HepG2 (cell line): ENCODE results near the gene NCF4. TPM values are rescaled to one million over a fixed set of nuclear protein-coding genes. Genes with fewer than 3 reads are reported as not detected.

Experiments
- ATAC-seq: fragments of 200-7000 bp; cut with Tn5 transposase; 3 replicates; pipeline ENCODE4 v1.9.1; 2020; ENCODE audit warnings: mild to moderate bottlenecking, moderate library complexity
- BruUV-seq: library from RNA; stranded (reverse); fragments of 400-500 nt; replicated peaks from 2 replicates; lab custom pipeline; 2021; lab: Mats Ljungman, UMichigan
- CTCF ChIA-PET: fragments of 300-600 bp; formaldehyde crosslinking; extraction: SDS; loops from one replicate; lab custom pipeline; 2021; ENCODE audit warnings: low total read pairs, inconsistent platforms, low intra/inter-chr PET ratio; lab: Yijun Ruan, JAX
- POLR2A ChIA-PET: fragments of 350-600 bp; sonication (Branson Sonifier 250); formaldehyde crosslinking; loops from one replicate; lab custom pipeline; 2020; ENCODE audit warnings: antibody characterized with exemption, inconsistent platforms; lab: Yijun Ruan, JAX
- DNase-seq: peaks from one replicate; pipeline ENCODE4 v3.0.0-alpha.2; 2015; ENCODE audit warnings: low spot score
- FAIRE-seq: peaks from 3 replicates; lab custom pipeline; 2011; peaks lifted over from hg19 to GRCh38; lab: Jason Lieb, UNC
- H2AFZ ChIP-seq: one replicate; pipeline ENCODE4 v1.6.1; 2011; ENCODE audit warnings: low read length, inconsistent platforms
- H3K27ac ChIP-seq: fragments of 300-600 bp; 3 replicates; pipeline ENCODE4 v1.8.0; 2011; ENCODE audit warnings: mixed run types, mild to moderate bottlenecking, mixed read lengths, low read length, inconsistent platforms; ENCODE audit not compliant: insufficient read depth; ENCODE audit errors: extremely low read length
- H3K27me3 ChIP-seq, 2 experiments: fragments of 200-600 bp in 1 of 2; 2 replicates in 1 of 2; 3 replicates in 1 of 2; pipeline versions ENCODE4 v1.6.0 to v1.8.0; 2011; ENCODE audit warnings: low read length in 2 of 2, mild to moderate bottlenecking in 2 of 2, moderate library complexity in 2 of 2, inconsistent platforms in 1 of 2; ENCODE audit not compliant: insufficient read depth in 2 of 2, control insufficient read depth in 1 of 2
- H3K36me3 ChIP-seq, 2 experiments: fragments of 200-600 bp in 1 of 2; replicated peaks in 1 of 2; 2 replicates in 1 of 2; 3 replicates in 1 of 2; pipeline versions ENCODE4 v1.5.1 to v1.8.0; 2011; ENCODE audit warnings: low read length in 2 of 2, inconsistent platforms in 1 of 2; ENCODE audit not compliant: insufficient read depth in 2 of 2, control insufficient read depth in 1 of 2
- H3K4me1 ChIP-seq: 2 replicates; pipeline ENCODE4 v1.5.1; 2012; ENCODE audit warnings: low read length, inconsistent platforms; ENCODE audit not compliant: insufficient read depth
- H3K4me2 ChIP-seq: 2 replicates; pipeline ENCODE4 v1.6.0; 2011; ENCODE audit warnings: low read depth, low read length, inconsistent platforms
- H3K4me3 ChIP-seq, 3 experiments: fragments of 200-600 bp in 1 of 3; sonication (generic), shearing (Covaris generic) in 1 of 3; replicated peaks in 1 of 3; 2 replicates each; pipeline ENCODE4 v1.5.1; 2011 to 2016; ENCODE audit warnings: low read length in 3 of 3, inconsistent platforms in 2 of 3, low read depth in 2 of 3, mild to moderate bottlenecking in 2 of 3, control low read depth in 1 of 3, mixed read lengths in 1 of 3; ENCODE audit not compliant: insufficient read depth in 1 of 3
- H3K79me2 ChIP-seq: one replicate; pipeline ENCODE4 v1.6.1; 2011; ENCODE audit warnings: low read length, inconsistent platforms; ENCODE audit not compliant: insufficient read depth
- H3K9ac ChIP-seq: 2 replicates; pipeline ENCODE4 v1.6.0; 2011; ENCODE audit warnings: mild to moderate bottlenecking, low read depth, low read length, inconsistent platforms; ENCODE audit not compliant: insufficient read depth
- H3K9me3 ChIP-seq: 2 replicates; pipeline ENCODE4 v1.5.1; 2012; ENCODE audit warnings: mild to moderate bottlenecking, low read length
- H4K20me1 ChIP-seq: 2 replicates; pipeline ENCODE4 v1.6.0; 2011; ENCODE audit warnings: inconsistent platforms, mild to moderate bottlenecking, low read length, moderate library complexity; ENCODE audit not compliant: insufficient read depth
- FLYWCH1 ChIP-seq: sonication (generic); formaldehyde crosslinking; IDR thresholded peaks from 2 replicates; pipeline ENCODE4 v1.8.1; 2023; ENCODE audit warnings: mild to moderate bottlenecking, missing genetic modification reagents
- NRL ChIP-seq: sonication (generic); formaldehyde crosslinking; IDR thresholded peaks from 2 replicates; pipeline ENCODE4 v1.5.0; 2020; ENCODE audit warnings: missing genetic modification reagents, mild to moderate bottlenecking, moderate library complexity, borderline replicate concordance
- SNAI1 ChIP-seq: sonication (generic); formaldehyde crosslinking; IDR thresholded peaks from 2 replicates; pipeline ENCODE4 v1.5.0; 2020; ENCODE audit warnings: mild to moderate bottlenecking, missing genetic modification reagents, borderline replicate concordance
- ZFP36L2 ChIP-seq: sonication (generic); formaldehyde crosslinking; IDR thresholded peaks from 2 replicates; pipeline ENCODE4 v1.4.0; 2020; ENCODE audit warnings: missing genetic modification reagents
- ZNF225 ChIP-seq: sonication (generic); formaldehyde crosslinking; IDR thresholded peaks from 2 replicates; pipeline ENCODE4 v1.4.0; 2020; ENCODE audit warnings: mild to moderate bottlenecking, missing genetic modification reagents
- ZNF556 ChIP-seq: sonication (generic); formaldehyde crosslinking; IDR thresholded peaks from 2 replicates; pipeline ENCODE4 v1.4.0; 2020; ENCODE audit warnings: mild to moderate bottlenecking, missing genetic modification reagents, borderline replicate concordance
- ZNF567 ChIP-seq: sonication (generic); formaldehyde crosslinking; IDR thresholded peaks from 2 replicates; pipeline ENCODE4 v1.8.1; 2023; ENCODE audit warnings: mild to moderate bottlenecking, missing genetic modification reagents, borderline replicate concordance
- ZNF577 ChIP-seq: sonication (generic); formaldehyde crosslinking; IDR thresholded peaks from 2 replicates; pipeline ENCODE4 v1.4.0; 2020; ENCODE audit warnings: mild to moderate bottlenecking, low read depth, missing genetic modification reagents, borderline replicate concordance
- ZNF589 ChIP-seq: sonication (generic); formaldehyde crosslinking; conservative IDR thresholded peaks from 2 replicates; pipeline ENCODE4 v1.8.0; 2022; ENCODE audit warnings: mild to moderate bottlenecking, moderate library complexity, missing genetic modification reagents
- ZNF629 ChIP-seq: sonication (generic); formaldehyde crosslinking; conservative IDR thresholded peaks from 2 replicates; pipeline ENCODE4 v1.5.0; 2020; ENCODE audit warnings: missing genetic modification reagents
- ZNF768 ChIP-seq: sonication (generic); formaldehyde crosslinking; IDR thresholded peaks from 2 replicates; pipeline ENCODE4 v1.4.0; 2020; ENCODE audit warnings: missing genetic modification reagents
- WGBS: methylation state at CpG from one replicate; pipeline ENCODE4 v1.1.6; 2017; ENCODE audit warnings: low lambda C conversion rate; 5-methylcytosine and 5-hydroxymethylcytosine counted together
- in situ Hi-C: cut with HindIII; loops from 2 replicates; pipeline ENCODE4 v1.10.0; 2017; ENCODE audit warnings: low pct_unique_long_range_greater_than_20kb; ENCODE audit not compliant: extremely low pct_ligation_motif_present
- intact Hi-C: fragments of 100-400 bp; cut with micrococcal nuclease; formaldehyde crosslinking; loops from one replicate; pipeline ENCODE4 v1.10.0; 2022; ENCODE audit not compliant: unreplicated experiment
- polyA plus RNA-seq, 8 experiments: library from polyadenylated mRNA; depleted of rRNA in 3 of 8; stranded (reverse) in 7 of 8; unstranded in 1 of 8; fragments of >200 nt; fragmentation: Illumina TruSeq in 4 of 8; extraction: Trizol in 4 of 8; gene quantifications; 2 replicates each; pipeline versions ENCODE4 v1.2.1 to v1.2.3, GENCODE V29; 2011 to 2016; ENCODE audit warnings: low read depth in 4 of 8, missing spikeins in 1 of 8, mixed read lengths in 1 of 8; ENCODE audit not compliant: insufficient read depth in 1 of 8
- total RNA-seq, 5 experiments: library from RNA; depleted of rRNA; stranded (reverse); fragments of >200 nt; fragmentation: Illumina TruSeq; extraction: Trizol; gene quantifications; 2 replicates each; pipeline ENCODE4 v1.2.3, GENCODE V29; 2016; ENCODE audit warnings: low read depth in 1 of 5
- TF ChIP-seq, protein P1 (sequence below): sonication (generic); formaldehyde crosslinking; IDR thresholded peaks from 2 replicates; pipeline ENCODE4 v1.9.0; 2022; ENCODE audit warnings: low read depth, missing genetic modification reagents
- TF ChIP-seq, protein P2 (sequence below): sonication (generic); formaldehyde crosslinking; IDR thresholded peaks from 2 replicates; pipeline ENCODE4 v1.4.0; 2020; ENCODE audit warnings: missing genetic modification reagents, borderline replicate concordance
- TF ChIP-seq, protein P3 (sequence below): sonication (generic); formaldehyde crosslinking; IDR thresholded peaks from 2 replicates; pipeline ENCODE4 v1.9.0; 2021; ENCODE audit warnings: missing genetic modification reagents, borderline replicate concordance
- TF ChIP-seq, protein P4 (sequence below): IDR thresholded peaks from 2 replicates; pipeline ENCODE4 v1.6.1; 2016; ENCODE audit warnings: missing biosample characterization, missing genetic modification reagents, low read depth
- TF ChIP-seq, protein P5 (sequence below): sonication (generic); formaldehyde crosslinking; IDR thresholded peaks from 2 replicates; pipeline ENCODE4 v1.8.1; 2023; ENCODE audit warnings: mild to moderate bottlenecking, moderate library complexity, missing genetic modification reagents

NCF4 gene
- total and polyA plus RNA-seq, 2 of the 13 experiments (the other 11 are each of a cell fraction or from before 2014, with no cell fraction given), result not detected

DNA sequence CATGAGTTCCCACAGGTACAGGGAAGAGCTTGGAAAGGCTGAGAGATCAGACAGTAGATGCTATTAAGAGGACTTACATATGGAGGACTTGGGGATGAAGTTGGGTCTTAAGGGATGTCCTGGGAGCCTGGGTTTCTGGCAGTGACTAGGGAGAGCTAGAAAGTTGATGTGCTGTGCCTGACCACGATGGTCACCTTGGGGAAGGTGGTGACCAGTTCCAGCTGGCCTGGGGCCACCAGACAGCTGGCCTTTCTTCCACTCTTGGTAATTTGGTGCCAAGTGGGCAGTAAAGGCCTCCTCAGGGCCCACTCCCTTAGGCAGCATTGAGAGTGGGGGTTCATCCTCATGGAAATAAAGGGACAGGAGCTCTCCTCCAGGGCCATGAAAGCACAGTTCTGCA, 38.7 kb downstream of the NCF4 start:
- no peaks in the 10 kb centered on the region for H3K9me3 ChIP-seq
- no peaks in the 10 kb centered on the region for H3K4me1 ChIP-seq
- no peak overlapping the region for H3K4me3 ChIP-seq
- ChIA-PET CTCF (no interaction called here), POLR2A (no interaction called here)
- H3K27me3 ChIP-seq, result peaks cover 0 to 18% of the 10 kb centered on the region in 2 experiments; a peak in 2 of 5 replicates
- no peak overlapping the region for H3K4me2 ChIP-seq
- H3K9ac ChIP-seq, result no peak overlapping the region
- H3K79me2 ChIP-seq, result no peaks in the 10 kb centered on the region
- no peaks in the 10 kb centered on the region for H4K20me1 ChIP-seq
- no peaks in the 10 kb centered on the region for H3K36me3 ChIP-seq
- DNase-seq, result no peak
- FAIRE-seq, result no peak
- H2AFZ ChIP-seq, result no peak overlapping the region
- in situ Hi-C loops (no loop called here), intact Hi-C loops (no loop called here)
- 0% methylated on average over 1 of the region's 1 CpG for WGBS
- no TSS peak for BruUV-seq
- ATAC-seq, result no peak
- TF ChIP-seq ZNF768 (no peak), ZFP36L2 (CRISPR knock-in tag) (no peak), ZNF567 (CRISPR knock-in tag) (no peak), ZNF556 (CRISPR knock-in tag) (no peak), ZNF589 (no peak), NRL (CRISPR knock-in tag) (no peak), SNAI1 (CRISPR knock-in tag) (no peak), ZNF629 (CRISPR knock-in tag) (no peak), ZNF225 (no peak), FLYWCH1 (CRISPR knock-in tag) (no peak), ZNF577 (CRISPR knock-in tag) (no peak)
- TF ChIP-seq, protein P1, sequence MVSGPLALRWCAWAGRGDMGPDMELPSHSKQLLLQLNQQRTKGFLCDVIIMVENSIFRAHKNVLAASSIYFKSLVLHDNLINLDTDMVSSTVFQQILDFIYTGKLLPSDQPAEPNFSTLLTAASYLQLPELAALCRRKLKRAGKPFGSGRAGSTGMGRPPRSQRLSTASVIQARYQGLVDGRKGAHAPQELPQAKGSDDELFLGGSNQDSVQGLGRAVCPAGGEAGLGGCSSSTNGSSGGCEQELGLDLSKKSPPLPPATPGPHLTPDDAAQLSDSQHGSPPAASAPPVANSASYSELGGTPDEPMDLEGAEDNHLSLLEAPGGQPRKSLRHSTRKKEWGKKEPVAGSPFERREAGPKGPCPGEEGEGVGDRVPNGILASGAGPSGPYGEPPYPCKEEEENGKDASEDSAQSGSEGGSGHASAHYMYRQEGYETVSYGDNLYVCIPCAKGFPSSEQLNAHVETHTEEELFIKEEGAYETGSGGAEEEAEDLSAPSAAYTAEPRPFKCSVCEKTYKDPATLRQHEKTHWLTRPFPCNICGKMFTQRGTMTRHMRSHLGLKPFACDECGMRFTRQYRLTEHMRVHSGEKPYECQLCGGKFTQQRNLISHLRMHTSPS (CRISPR knock-in tag), result no peak
- TF ChIP-seq, protein P2, sequence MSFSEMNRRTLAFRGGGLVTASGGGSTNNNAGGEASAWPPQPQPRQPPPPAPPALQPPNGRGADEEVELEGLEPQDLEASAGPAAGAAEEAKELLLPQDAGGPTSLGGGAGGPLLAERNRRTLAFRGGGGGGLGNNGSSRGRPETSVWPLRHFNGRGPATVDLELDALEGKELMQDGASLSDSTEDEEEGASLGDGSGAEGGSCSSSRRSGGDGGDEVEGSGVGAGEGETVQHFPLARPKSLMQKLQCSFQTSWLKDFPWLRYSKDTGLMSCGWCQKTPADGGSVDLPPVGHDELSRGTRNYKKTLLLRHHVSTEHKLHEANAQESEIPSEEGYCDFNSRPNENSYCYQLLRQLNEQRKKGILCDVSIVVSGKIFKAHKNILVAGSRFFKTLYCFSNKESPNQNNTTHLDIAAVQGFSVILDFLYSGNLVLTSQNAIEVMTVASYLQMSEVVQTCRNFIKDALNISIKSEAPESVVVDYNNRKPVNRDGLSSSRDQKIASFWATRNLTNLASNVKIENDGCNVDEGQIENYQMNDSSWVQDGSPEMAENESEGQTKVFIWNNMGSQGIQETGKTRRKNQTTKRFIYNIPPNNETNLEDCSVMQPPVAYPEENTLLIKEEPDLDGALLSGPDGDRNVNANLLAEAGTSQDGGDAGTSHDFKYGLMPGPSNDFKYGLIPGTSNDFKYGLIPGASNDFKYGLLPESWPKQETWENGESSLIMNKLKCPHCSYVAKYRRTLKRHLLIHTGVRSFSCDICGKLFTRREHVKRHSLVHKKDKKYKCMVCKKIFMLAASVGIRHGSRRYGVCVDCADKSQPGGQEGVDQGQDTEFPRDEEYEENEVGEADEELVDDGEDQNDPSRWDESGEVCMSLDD, result no peak
- TF ChIP-seq, protein P3, sequence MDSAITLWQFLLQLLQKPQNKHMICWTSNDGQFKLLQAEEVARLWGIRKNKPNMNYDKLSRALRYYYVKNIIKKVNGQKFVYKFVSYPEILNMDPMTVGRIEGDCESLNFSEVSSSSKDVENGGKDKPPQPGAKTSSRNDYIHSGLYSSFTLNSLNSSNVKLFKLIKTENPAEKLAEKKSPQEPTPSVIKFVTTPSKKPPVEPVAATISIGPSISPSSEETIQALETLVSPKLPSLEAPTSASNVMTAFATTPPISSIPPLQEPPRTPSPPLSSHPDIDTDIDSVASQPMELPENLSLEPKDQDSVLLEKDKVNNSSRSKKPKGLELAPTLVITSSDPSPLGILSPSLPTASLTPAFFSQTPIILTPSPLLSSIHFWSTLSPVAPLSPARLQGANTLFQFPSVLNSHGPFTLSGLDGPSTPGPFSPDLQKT (CRISPR knock-in tag), result no peak
- TF ChIP-seq, protein P4, sequence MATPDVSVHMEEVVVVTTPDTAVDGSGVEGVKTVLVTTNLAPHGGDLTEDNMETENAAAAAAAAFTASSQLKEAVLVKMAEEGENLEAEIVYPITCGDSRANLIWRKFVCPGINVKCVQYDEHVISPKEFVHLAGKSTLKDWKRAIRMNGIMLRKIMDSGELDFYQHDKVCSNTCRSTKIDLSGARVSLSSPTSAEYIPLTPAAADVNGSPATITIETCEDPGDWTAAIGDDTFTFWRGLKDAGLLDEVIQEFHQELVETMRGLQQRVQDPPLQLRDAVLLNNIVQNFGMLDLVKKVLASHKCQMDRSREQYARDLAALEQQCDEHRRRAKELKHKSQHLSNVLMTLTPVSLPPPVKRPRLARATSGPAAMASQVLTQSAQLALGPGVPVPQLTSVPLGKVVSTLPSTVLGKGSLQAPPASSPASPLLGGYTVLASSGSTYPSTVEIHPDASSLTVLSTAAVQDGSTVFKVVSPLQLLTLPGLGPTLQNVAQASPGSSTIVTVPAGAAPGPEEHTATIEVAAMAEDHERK (CRISPR knock-in tag), result no peak
- TF ChIP-seq, protein P5, sequence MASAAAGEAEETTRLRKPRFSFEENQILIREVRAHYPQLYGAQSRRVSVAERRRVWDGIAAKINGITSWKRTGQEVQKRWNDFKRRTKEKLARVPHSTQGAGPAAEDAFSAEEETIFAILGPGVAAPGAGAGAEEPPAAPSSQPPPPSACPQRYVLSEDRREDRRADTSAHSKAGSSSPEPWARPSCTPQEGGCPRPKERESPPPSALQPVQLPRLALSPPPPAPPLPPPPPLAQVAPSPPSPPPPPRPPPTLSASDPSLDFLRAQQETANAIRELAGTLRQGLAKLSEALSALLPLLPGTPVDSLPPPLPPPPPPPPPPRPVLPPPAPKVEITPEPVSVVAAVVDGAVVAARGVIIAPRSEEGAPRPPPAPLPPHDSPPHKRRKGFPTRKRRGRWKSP (CRISPR knock-in tag), result no peak
- no peak overlapping the region for H3K27ac ChIP-seq
